K562 (cell line): ENCODE data around the gene WIPF1. TPM values are rescaled to one million over a fixed set of nuclear protein-coding genes. Genes with fewer than 3 reads are reported as not detected.

ENCODE experiments used
- ATAC-seq: fragments of 200-7000 bp; cut with Tn5 transposase; 3 replicates; pipeline ENCODE4 v1.9.1; 2020; ENCODE audit warnings: moderate library complexity
- Bru-seq: library from RNA; stranded (reverse); fragments of 400-500 nt; gene quantifications from one replicate; lab custom pipeline; 2021; lab: Mats Ljungman, UMichigan
- BruChase-seq, 2 experiments: library from RNA; stranded (reverse); fragments of 400-500 nt; gene quantifications; one replicate each; lab custom pipeline; 2021; lab: Mats Ljungman, UMichigan
- BruUV-seq: library from RNA; stranded (reverse); fragments of 400-500 nt; replicated peaks from 2 replicates; lab custom pipeline; 2021; lab: Mats Ljungman, UMichigan
- CTCF ChIA-PET: fragments of 300-600 bp; formaldehyde crosslinking; extraction: SDS; loops from one replicate; lab custom pipeline; 2021; ENCODE audit warnings: low intra/inter-chr PET ratio; lab: Yijun Ruan, JAX
- POLR2A ChIA-PET: fragments of 300-600, 350-650 bp; sonication (Branson Sonifier 250); formaldehyde crosslinking; extraction: SDS; loops from one replicate; lab custom pipeline; 2021; ENCODE audit warnings: antibody characterized with exemption, inconsistent platforms; lab: Yijun Ruan, JAX
- DNase-seq, 4 experiments: peaks; one replicate each; pipeline versions ENCODE4 v3.0.0 to v3.0.0-alpha.2; 2011 to 2018; ENCODE audit warnings: low spot score in 3 of 4, mixed read lengths in 3 of 4; ENCODE audit errors: extremely low read depth in 1 of 4
- FAIRE-seq: peaks from 2 replicates; lab custom pipeline; 2011; peaks lifted over from hg19 to GRCh38; lab: Jason Lieb, UNC
- H2AFZ ChIP-seq: 2 replicates; pipeline ENCODE4 v1.6.0; 2011; ENCODE audit warnings: low read depth, low read length, control low read depth, inconsistent platforms
- H3K27ac ChIP-seq: fragments of 200-600 bp; 3 replicates; pipeline ENCODE4 v1.8.0; 2011; ENCODE audit warnings: low read depth, mild to moderate bottlenecking, control low read depth, inconsistent platforms, low read length, moderate library complexity, mixed read lengths; ENCODE audit errors: extremely low read depth
- H3K27me3 ChIP-seq, 2 experiments: fragments of 300-600 bp in 1 of 2; 2 replicates in 1 of 2; 3 replicates in 1 of 2; pipeline versions ENCODE4 v1.6.0 to v1.8.0; 2011; ENCODE audit warnings: inconsistent platforms in 2 of 2, low read length in 2 of 2, mild to moderate bottlenecking in 1 of 2, mixed read lengths in 1 of 2, moderate library complexity in 1 of 2; ENCODE audit not compliant: control insufficient read depth in 2 of 2, insufficient read depth in 2 of 2
- H3K36me3 ChIP-seq: fragments of 300-600 bp; 3 replicates; pipeline ENCODE4 v1.8.0; 2011; ENCODE audit warnings: mild to moderate bottlenecking, low read length, inconsistent platforms; ENCODE audit not compliant: control insufficient read depth, insufficient read depth
- H3K4me1 ChIP-seq, 2 experiments: fragments of 200-600 bp in 1 of 2; replicated peaks in 1 of 2; 2 replicates in 1 of 2; 3 replicates in 1 of 2; pipeline versions ENCODE4 v1.5.1 to v1.8.0; 2011; ENCODE audit warnings: inconsistent platforms in 2 of 2, low read length in 2 of 2, mild to moderate bottlenecking in 1 of 2, mixed read lengths in 1 of 2, moderate library complexity in 1 of 2; ENCODE audit not compliant: control insufficient read depth in 2 of 2, insufficient read depth in 2 of 2
- H3K4me2 ChIP-seq: 2 replicates; pipeline ENCODE4 v1.6.1; 2011; ENCODE audit warnings: low read length, control low read depth, inconsistent platforms, mixed read lengths; ENCODE audit not compliant: insufficient read depth
- H3K4me3 ChIP-seq: fragments of 200-600 bp; sonication (generic), shearing (Covaris generic); 2 replicates; pipeline ENCODE4 v1.5.1; 2016; ENCODE audit warnings: control low read depth, inconsistent platforms
- H3K79me2 ChIP-seq: fragments of 200-600 bp; 3 replicates; pipeline ENCODE4 v1.8.0; 2011; ENCODE audit warnings: low read length, inconsistent platforms; ENCODE audit not compliant: control insufficient read depth, insufficient read depth
- H3K9ac ChIP-seq, 2 experiments: 2 replicates each; pipeline versions ENCODE4 v1.6.0 to v1.6.1; 2011; ENCODE audit warnings: low read depth in 2 of 2, low read length in 2 of 2, control low read depth in 1 of 2, inconsistent platforms in 1 of 2, mild to moderate bottlenecking in 1 of 2, mixed read lengths in 1 of 2; ENCODE audit not compliant: insufficient read depth in 1 of 2
- H3K9me1 ChIP-seq: one replicate; pipeline ENCODE4 v1.6.0; 2011; ENCODE audit warnings: inconsistent platforms, mild to moderate bottlenecking, low read length, moderate library complexity; ENCODE audit not compliant: control insufficient read depth, insufficient read depth
- H3K9me3 ChIP-seq: replicated peaks from 2 replicates; pipeline ENCODE4 v1.5.1; 2011; ENCODE audit warnings: low read depth, low read length, inconsistent platforms; ENCODE audit not compliant: control insufficient read depth, insufficient read depth
- H4K20me1 ChIP-seq: replicated peaks from 2 replicates; pipeline ENCODE4 v1.6.1; 2011; ENCODE audit warnings: low read length, inconsistent platforms, mixed read lengths; ENCODE audit not compliant: control insufficient read depth, insufficient read depth
- FOSL1 ChIP-seq: fragments of 200-800 bp; sonication (Bioruptor generic); conservative IDR thresholded peaks from 2 replicates; pipeline ENCODE4 v1.6.1; 2016; ENCODE audit warnings: missing genetic modification characterization, missing compliant biosample characterization
- MTA1 ChIP-seq: fragments of 450-650 bp; IDR thresholded peaks from 2 replicates; pipeline ENCODE4 v1.6.1; 2017; ENCODE audit warnings: borderline replicate concordance
- MYBL2 ChIP-seq, 2 experiments: fragments of 450-650 bp in 1 of 2; sonication (generic) in 1 of 2; formaldehyde crosslinking in 1 of 2; IDR thresholded peaks; 2 replicates each; pipeline versions ENCODE4 v1.6.1 to v1.8.1; 2017 to 2022; ENCODE audit warnings: borderline replicate concordance in 1 of 2, inconsistent platforms in 1 of 2, low read depth in 1 of 2, mild to moderate bottlenecking in 1 of 2, missing genetic modification reagents in 1 of 2, moderate library complexity in 1 of 2
- POLR2AphosphoS5 ChIP-seq: IDR thresholded peaks from 2 replicates; pipeline ENCODE4 v1.6.1; 2011; ENCODE audit warnings: mild to moderate bottlenecking, low read depth, low read length, moderate library complexity; ENCODE audit not compliant: control insufficient read depth, insufficient read depth
- STAG1 ChIP-seq: sonication (generic); formaldehyde crosslinking; IDR thresholded peaks from 2 replicates; pipeline ENCODE4 v1.5.0; 2020; ENCODE audit warnings: missing genetic modification reagents, borderline replicate concordance
- ZC3H4 ChIP-seq: sonication (generic); formaldehyde crosslinking; IDR thresholded peaks from 2 replicates; pipeline ENCODE4 v1.9.0; 2021; ENCODE audit warnings: missing genetic modification reagents, borderline replicate concordance
- ZNF143 ChIP-seq: sonication (generic); formaldehyde crosslinking; IDR thresholded peaks from 2 replicates; pipeline ENCODE4 v1.9.0; 2022; ENCODE audit warnings: mild to moderate bottlenecking, missing genetic modification reagents
- ZNF668 ChIP-seq: fragments of 250-450 bp; sonication (Bioruptor Pico); IDR thresholded peaks from 2 replicates; pipeline ENCODE4 v1.8.0; 2022; ENCODE audit warnings: mild to moderate bottlenecking, inconsistent platforms
- WGBS: fragments of 100-300 bp; shearing (Covaris generic); methylation state at CpG from one replicate; pipeline ENCODE4 v1.1.6; 2016; ENCODE audit warnings: low coverage, mixed read lengths; ENCODE audit not compliant: insufficient coverage; ENCODE audit errors: missing lambda C conversion rate; 5-methylcytosine and 5-hydroxymethylcytosine counted together
- in situ Hi-C: fragments of 300-500 bp; cut with MboI; formaldehyde crosslinking; loops from 4 replicates; pipeline ENCODE4 v1.15.0; 2018; ENCODE audit warnings: inconsistent platforms, mixed read lengths
- intact Hi-C: fragments of 100-400 bp; cut with micrococcal nuclease; formaldehyde crosslinking; loops from 2 replicates; pipeline ENCODE4 v1.14.2; 2022
- long read RNA-seq, 3 experiments: library from polyadenylated mRNA in 2 of 3; library from RNA in 1 of 3; unstranded in 2 of 3; stranded (forward) in 1 of 3; transcript quantifications; one replicate each; pipeline ENCODE4 v2.0.0, GENCODE V29; 2019 to 2022
- polyA minus RNA-seq, 3 experiments: library from RNA; depleted of rRNA, polyadenylated mRNA; stranded (reverse); fragments of >200 nt; gene quantifications; 2 replicates each; pipeline ENCODE4 v1.2.3, GENCODE V29; 2011
- polyA plus RNA-seq, 8 experiments: library from polyadenylated mRNA; depleted of rRNA in 4 of 8; stranded (reverse) in 5 of 8; unstranded in 3 of 8; fragments of >200 nt; fragmentation: Nextera tagmentation in 2 of 8; fragmentation: Illumina TruSeq in 1 of 8; extraction: Ambion mirVana in 2 of 8; extraction: Trizol in 1 of 8; gene quantifications; 2 replicates each; pipeline versions ENCODE4 v1.2.1 to v1.2.3, GENCODE V29; 2011 to 2014; ENCODE audit warnings: inconsistent platforms in 1 of 8, missing spikeins in 1 of 8
- total RNA-seq, 7 experiments: library from RNA; depleted of rRNA in 6 of 7; stranded (reverse); fragments of >200 nt in 6 of 7; fragmentation: Illumina TruSeq in 2 of 7; extraction: Trizol in 2 of 7; gene quantifications; 2 replicates each; pipeline versions ENCODE4 v1.2.1 to v1.2.3, GENCODE V29; 2011 to 2021; ENCODE audit warnings: low replicate concordance in 1 of 7
- TF ChIP-seq, protein P1 (sequence below): sonication (generic); formaldehyde crosslinking; IDR thresholded peaks from 2 replicates; pipeline ENCODE4 v1.8.0; 2022; ENCODE audit warnings: mild to moderate bottlenecking, missing genetic modification reagents
- TF ChIP-seq, protein P2 (sequence below): sonication (generic); formaldehyde crosslinking; IDR thresholded peaks from 2 replicates; pipeline ENCODE4 v1.8.0; 2022; ENCODE audit warnings: missing genetic modification reagents, mild to moderate bottlenecking, moderate library complexity, borderline replicate concordance

WIPF1 gene, protein sequence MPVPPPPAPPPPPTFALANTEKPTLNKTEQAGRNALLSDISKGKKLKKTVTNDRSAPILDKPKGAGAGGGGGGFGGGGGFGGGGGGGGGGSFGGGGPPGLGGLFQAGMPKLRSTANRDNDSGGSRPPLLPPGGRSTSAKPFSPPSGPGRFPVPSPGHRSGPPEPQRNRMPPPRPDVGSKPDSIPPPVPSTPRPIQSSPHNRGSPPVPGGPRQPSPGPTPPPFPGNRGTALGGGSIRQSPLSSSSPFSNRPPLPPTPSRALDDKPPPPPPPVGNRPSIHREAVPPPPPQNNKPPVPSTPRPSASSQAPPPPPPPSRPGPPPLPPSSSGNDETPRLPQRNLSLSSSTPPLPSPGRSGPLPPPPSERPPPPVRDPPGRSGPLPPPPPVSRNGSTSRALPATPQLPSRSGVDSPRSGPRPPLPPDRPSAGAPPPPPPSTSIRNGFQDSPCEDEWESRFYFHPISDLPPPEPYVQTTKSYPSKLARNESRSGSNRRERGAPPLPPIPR
- total RNA-seq (2011; cell fraction: chromatin; rRNA removed; ENCODE audit: low replicate concordance): 1.3 and 2.3 TPM in 2 replicates
- 0.33 and 0.39 TPM in 2 replicates for total RNA-seq (2011; cell fraction: nucleolus; rRNA removed)
- 0.95 and 1.4 TPM in 2 replicates for total RNA-seq (2011; cell fraction: nucleoplasm; rRNA removed)
- total RNA-seq (2014; rRNA removed) (0.49 and 2.4 TPM in 2 replicates), total RNA-seq (2014; rRNA removed; fragmentation: Illumina TruSeq; extraction: Trizol) (2.4 TPM in 2 replicates), total RNA-seq (2015; rRNA removed; fragmentation: Illumina TruSeq; extraction: Trizol) (4.9 and 5.8 TPM in 2 replicates), total RNA-seq (2021) (3.8 and 4.9 TPM in 2 replicates), polyA plus RNA-seq (2011; rRNA removed) (0.54 and 3.7 TPM in 2 replicates), polyA plus RNA-seq (2014; fragmentation: Illumina TruSeq; extraction: Trizol) (3.0 and 3.6 TPM in 2 replicates), polyA plus RNA-seq (2014; fragmentation: Nextera tagmentation; extraction: Ambion mirVana) (under 1 TPM; 0.61 to 0.92 TPM), polyA plus RNA-seq (2014; rRNA removed) (1.8 and 2.5 TPM in 2 replicates), polyA minus RNA-seq (2011; rRNA and poly(A)+ RNA removed) (0.32 and 4.6 TPM in 2 replicates), Bru-seq, nascent RNA (percentile 45 among the genes with signal in this experiment), BruChase-seq, experiment 1, labeled RNA remaining after a 2-hour chase (percentile 44 among the genes with signal in this experiment), BruChase-seq, experiment 2, labeled RNA remaining after a 6-hour chase (percentile 40 among the genes with signal in this experiment)
- 0.42 and 2.4 TPM in 2 replicates for polyA plus RNA-seq (2011; cell fraction: cytosol; rRNA removed)
- 0.75 and 3.5 TPM in 2 replicates for polyA plus RNA-seq (2011; cell fraction: nucleus; rRNA removed)
- 6.6 and 14.1 TPM in 2 replicates for polyA plus RNA-seq (2012)
- polyA minus RNA-seq (2011; cell fraction: cytosol; rRNA and poly(A)+ RNA removed): 0.48 and 2.4 TPM in 2 replicates
- 0.27 and 5.9 TPM in 2 replicates for polyA minus RNA-seq (2011; cell fraction: nucleus; rRNA and poly(A)+ RNA removed)
- long read RNA-seq, experiment 1, partial matches to known transcripts: 0 of 3 reads
- long read RNA-seq, experiment 1, other reads (novel, unspliced or antisense): 3 of 3 reads
- long read RNA-seq, experiment 2, partial matches to known transcripts: 0 of 1 reads
- long read RNA-seq, experiment 2, other reads (novel, unspliced or antisense): 1 of 1 reads
- long read RNA-seq, experiment 3: 0 reads

DNA sequence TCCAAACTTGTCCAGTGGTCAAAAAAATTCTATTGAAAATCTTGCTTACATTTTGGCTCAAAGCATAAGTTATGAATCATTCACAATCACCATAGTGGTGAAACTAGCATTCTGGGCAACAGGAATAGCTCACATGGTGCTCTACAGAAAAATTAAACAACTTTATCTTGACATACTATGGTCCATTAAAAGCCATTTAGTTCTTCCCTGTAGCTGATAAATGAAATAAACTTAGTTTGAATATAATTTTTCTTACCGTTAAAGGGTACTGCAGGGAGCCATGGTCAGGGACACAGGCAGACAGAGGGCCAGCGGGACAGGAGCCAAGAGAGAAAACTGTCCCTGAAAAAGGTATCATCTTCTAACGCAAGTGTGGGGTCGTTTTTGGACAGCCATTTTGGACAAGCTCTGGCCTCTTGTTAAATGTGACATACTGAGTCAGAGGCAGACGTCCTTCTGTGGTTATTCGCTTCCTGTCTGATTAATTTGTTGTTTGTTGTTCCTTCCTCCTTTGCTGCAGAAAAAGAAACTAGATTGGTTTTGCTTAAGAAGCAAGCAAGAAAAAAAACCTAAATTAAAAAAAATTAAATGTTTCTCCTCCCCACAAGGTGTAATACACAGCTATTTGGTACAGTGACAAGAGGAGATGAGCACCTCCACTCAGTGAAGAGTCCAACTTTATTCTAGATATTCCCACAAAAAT is at the start of gene WIPF1:
WIPF1 (minus strand) TSS at position 460 of the 703 bp plus-strand sequence. CDS start 12,231 bp downstream, outside the sequence.
- Histone ChIP-seq H3K9ac (no peak within 1 kb of the TSS), H3K36me3 (no peaks in the 10 kb centered on the region), H3K27me3 (no peaks in the 10 kb centered on the region; a peak in 1 of 5 replicates), H3K4me2 (no peak within 1 kb of the TSS), H3K4me1 (no peaks in the 10 kb centered on the region; a peak in 1 of 5 replicates), H4K20me1 (no peaks in the 10 kb centered on the region), H3K9me1 (no peaks in the 10 kb centered on the region), H2AFZ (0 out of 2 replicates have a peak within 1 kb of the TSS, but pooled peaks have one; percentile 18), H3K79me2 (no peaks in the 10 kb centered on the region), H3K4me3 (no peak within 1 kb of the TSS), H3K9me3 (no peaks in the 10 kb centered on the region), H3K27ac (no peak within 1 kb of the TSS)
- POLR2A ChIA-PET: no interaction called here
- peak; percentile 29 for FAIRE-seq
- 22% methylated on average over 6 of the region's 6 CpGs for WGBS
- in situ Hi-C loops (no loop called here), intact Hi-C loops (no loop called here)
- ATAC-seq: no peak
- CTCF ChIA-PET: no interaction called here
- no peak for DNase-seq
- no TSS peak for BruUV-seq
- TF ChIP-seq STAG1 (CRISPR knock-in tag): no peak
- no peak for TF ChIP-seq ZC3H4 (CRISPR knock-in tag)
- TF ChIP-seq, protein P1, sequence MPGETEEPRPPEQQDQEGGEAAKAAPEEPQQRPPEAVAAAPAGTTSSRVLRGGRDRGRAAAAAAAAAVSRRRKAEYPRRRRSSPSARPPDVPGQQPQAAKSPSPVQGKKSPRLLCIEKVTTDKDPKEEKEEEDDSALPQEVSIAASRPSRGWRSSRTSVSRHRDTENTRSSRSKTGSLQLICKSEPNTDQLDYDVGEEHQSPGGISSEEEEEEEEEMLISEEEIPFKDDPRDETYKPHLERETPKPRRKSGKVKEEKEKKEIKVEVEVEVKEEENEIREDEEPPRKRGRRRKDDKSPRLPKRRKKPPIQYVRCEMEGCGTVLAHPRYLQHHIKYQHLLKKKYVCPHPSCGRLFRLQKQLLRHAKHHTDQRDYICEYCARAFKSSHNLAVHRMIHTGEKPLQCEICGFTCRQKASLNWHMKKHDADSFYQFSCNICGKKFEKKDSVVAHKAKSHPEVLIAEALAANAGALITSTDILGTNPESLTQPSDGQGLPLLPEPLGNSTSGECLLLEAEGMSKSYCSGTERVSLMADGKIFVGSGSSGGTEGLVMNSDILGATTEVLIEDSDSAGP (CRISPR knock-in tag): no peak
- no peak for TF ChIP-seq ZNF143 (CRISPR knock-in tag)
- TF ChIP-seq POLR2AphosphoS5: no peak
- no peak for TF ChIP-seq ZNF668
- peak; percentile 67 for TF ChIP-seq FOSL1 (tag)
- TF ChIP-seq MYBL2 (IDR thresholded peaks at IDR 0.05; ENCODE audit: low read depth): no peak
- TF ChIP-seq MYBL2 (CRISPR knock-in tag; IDR thresholded peaks at IDR 0.05; ENCODE audit: borderline replicate concordance): no peak
- TF ChIP-seq MTA1: no peak
- TF ChIP-seq, protein P2, sequence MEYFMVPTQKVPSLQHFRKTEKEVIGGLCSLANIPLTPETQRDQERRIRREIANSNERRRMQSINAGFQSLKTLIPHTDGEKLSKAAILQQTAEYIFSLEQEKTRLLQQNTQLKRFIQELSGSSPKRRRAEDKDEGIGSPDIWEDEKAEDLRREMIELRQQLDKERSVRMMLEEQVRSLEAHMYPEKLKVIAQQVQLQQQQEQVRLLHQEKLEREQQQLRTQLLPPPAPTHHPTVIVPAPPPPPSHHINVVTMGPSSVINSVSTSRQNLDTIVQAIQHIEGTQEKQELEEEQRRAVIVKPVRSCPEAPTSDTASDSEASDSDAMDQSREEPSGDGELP: no peak
